NCI-H146 treated with DMSO at 0.1 percent for 48 hours (cell line): ENCODE measurements around the gene HIPK2.

Experiments used
- DNase-seq: peaks from one replicate; lab custom pipeline; 2025; ENCODE audit not compliant: unreplicated experiment; lab: John Stamatoyannopoulos, UW

HIPK2 gene

DNA sequence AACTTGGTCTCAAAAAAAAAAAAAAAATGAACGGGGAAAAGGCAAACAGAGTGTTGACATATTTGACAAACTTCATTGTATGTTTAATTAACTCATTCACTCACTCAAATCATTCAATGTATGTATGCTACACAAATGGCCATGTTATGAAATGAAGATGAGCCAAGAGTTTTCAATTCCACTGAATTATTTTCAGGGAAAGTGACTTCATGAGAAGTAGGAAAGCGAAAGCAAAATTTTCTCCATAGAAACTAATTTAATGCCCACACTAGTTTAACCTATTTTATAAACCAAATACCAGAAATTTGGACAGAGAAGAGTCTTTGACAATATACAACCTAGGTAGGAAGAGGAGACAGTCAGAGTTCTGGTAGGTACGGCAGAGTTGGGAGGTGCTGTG lies 119.5 kb downstream of the HIPK2 start:
- DNase-seq = no peak

DNA sequence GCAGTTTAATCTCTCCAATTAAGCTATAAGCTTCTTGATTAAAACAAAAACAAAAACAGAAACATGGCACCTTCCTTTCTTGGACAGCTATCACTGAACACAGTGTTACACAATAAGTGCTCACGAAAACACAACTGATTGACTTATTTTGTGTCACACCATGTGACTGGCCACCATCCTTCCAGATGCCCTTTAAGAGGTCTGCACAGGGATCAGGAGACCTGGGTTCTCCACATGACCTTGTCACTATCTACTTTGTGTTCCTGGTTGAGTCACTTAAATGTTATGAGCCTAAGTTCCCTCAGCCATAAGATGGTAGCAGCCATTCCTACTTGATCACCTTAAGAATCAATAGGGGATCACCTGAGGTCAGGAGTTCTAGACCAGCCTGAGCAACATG lies 120.1 kb downstream of the HIPK2 start:
- DNase-seq = no peak

DNA sequence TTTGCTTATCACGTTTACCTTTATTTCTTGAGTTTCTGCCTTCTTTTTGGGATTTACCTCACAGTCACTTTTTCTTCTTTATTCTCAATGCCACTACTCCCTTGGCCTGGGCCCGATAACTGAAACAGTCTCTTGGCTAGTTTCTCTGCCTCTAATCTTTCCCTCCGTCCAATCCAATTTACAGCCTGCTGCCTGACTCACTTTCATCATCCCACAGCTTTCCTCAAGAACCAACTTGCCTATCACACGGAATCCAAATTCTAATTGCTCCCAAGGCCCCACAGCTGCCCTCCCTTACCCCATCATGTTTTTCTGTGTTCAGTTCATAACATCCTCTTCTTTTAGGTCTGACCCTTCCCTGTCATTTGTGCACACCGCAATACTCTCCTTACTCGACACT lies 121.4 kb downstream of the HIPK2 start:
- no peak for DNase-seq

DNA sequence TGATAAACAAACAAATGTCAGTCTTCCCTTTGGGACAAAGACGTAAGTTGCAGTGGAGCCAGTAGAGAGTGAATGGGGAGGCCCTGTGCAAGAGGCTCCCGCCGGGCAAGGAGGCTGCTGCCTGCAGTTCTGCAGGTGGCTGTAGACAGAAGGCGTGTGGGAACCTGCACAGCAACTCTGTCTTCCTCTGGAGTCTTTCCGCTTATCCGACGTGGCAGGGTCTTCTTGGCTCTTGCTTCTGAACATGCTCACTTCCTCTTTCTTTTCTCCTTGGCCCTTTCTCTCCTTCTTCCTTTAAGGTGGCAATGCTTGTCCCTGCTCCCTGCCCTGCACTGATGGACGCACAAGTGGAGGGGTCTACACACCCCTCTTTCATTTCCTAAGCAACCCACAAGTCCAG lies 122.5 kb downstream of the HIPK2 start:
- no peak for DNase-seq

DNA sequence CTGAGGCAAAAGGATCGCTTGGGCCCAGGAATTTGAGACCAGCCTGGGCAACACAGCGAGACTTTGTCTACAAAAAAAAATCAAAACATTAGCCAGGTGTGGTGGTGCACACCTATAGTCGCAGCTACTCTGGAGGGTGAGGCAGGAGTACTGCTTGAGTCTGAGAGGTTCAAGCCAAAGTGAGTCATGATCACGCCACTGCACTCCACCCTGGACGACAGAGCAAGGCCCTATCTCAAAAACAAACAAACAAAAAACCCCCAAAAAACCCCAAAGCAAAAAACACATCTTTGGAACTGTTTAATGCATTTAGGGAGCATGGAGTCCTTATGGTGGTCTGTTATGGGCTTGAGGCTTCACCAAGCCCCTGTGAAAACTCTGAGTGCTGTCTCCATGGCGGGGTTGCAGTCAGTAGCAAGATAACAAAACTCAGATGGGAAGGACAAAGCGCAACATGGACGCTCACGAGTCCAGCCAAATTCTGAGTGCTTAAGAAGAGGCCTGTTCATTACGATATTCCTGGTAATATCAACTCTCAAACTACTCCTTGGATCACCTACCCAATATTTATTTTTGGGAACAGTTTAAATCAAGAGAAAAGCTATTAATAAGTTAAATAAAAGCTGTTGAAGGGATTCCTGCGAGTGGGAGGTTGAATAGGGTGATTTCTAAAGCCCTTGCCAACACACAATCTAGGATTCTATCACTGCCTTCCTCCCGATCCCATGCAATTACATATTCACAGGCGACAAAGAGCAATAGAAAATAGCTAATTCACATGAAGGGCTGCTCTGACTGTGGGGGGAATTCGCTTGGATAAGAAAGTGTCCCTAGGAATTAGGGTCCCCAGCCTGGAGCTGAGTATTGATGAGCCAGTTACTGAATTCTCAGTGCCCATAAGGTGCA lies 123.3 kb downstream of the HIPK2 start:
- no peak for DNase-seq

DNA sequence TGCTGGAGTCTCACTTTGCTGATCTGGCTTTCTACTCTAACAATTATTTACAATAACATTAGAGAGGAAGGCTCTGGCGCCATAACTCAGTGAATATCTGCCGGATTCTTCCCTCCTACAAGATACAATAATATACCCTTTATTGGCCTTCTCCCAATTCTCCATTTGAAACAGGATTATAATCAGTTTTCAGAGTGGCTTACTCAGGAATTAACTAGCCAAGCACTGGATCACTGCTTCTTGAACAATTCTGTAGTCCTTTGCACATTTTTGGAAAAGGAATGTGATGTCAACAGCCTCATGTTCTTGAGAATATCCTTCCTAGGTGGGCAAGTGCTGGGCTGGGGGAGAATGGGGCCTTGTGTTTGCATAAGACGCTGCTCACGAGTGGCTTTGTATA lies 125.9 kb downstream of the HIPK2 start:
- no peak for DNase-seq

DNA sequence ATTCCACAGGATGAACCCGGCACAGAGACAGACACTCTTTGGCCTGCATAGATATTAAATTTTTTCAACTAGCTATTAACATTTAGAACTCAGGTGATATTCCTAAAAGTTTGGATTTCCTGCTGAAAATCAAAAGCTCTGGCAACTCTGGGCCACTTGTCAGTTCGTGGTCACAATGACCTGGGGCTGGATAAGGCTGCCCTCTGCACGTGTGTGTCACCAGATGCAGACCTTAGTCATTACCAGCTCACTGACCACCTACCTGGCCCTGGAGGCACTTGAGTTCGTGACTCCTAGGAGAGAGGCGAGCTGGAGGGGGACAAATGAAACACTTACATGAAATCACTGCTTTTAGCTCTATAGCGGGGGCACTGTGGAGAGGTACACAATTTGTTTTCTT lies 126.5 kb downstream of the HIPK2 start:
- no peak for DNase-seq

DNA sequence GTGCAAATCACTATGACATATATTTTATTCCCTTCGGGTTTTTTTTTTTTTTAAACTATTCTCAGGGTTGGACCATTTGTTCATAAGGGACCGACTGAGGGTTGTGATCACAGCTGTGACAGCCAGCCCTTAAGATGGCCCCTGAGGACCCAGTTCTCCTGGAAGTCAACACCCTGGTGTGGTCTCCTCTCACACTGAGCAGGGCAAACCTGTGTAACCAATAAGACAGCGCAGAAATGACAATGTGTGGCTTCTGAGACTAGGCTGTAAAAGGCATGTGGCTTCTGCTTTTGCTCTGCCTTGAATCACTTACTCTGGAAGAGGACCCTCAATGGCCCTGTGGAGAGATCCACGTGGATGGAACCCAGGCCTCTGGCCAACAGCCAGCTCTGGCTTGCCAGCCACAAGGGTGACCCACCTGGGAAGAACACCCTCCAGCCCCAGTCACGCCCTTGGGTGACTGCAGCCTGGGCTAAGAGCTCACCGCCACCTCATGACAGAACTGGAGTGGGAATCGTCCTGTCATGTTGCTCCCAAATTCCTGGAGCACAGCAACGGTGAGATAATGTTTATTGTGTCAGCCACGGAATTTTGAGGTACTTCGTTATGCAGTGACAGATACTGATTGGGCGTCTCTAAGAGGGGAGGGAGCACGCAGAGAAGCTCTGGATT lies 127.2 kb downstream of the HIPK2 start:
- no peak for DNase-seq

DNA sequence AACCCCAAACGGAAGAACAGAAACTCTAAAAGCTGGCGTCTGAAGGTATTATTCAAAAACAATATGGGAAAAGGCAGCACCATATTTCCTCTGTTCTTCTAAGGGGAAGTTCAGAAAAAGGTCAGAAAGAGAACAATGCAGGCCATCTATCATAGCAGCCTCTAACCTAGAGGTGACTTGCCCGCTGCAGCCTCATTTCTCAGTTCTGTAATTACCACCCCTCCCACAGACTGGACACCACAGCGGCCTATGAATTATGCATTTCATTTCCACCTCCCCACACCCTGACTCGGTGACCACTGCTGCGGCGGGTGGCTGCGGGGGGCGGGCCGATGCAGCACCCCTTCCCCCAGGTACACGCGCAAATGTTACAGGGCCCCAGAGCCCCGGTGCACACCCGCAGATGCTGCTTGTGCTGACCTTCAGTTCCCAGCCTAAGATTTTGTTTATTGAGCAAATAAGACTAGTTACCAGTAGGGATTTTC lies 128.8 kb downstream of the HIPK2 start:
- peak; percentile 42 for DNase-seq

DNA sequence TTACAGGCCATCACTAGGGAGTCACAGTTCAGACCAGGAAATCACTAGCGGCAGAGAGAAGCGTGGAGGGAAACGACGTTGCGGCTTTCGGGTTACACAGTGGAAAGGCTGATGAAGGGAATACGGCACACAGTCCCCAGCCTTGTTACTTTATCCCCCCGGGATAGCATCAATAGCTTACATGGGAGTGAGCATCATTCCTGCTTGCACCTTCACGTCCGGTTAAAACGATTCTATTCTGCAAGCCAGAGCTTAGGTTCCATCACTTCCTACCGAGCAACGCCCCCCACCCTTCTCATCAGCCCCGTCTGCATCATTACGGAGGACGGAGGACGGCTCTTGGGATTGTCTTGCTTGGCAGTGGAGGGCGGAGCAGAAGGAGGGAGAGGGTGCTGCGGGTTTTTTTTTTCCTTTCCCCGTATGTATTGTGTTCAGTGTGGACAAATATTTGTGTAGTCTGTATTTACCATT lies 129.4 kb downstream of the HIPK2 start:
- peak; percentile 38 for DNase-seq

DNA sequence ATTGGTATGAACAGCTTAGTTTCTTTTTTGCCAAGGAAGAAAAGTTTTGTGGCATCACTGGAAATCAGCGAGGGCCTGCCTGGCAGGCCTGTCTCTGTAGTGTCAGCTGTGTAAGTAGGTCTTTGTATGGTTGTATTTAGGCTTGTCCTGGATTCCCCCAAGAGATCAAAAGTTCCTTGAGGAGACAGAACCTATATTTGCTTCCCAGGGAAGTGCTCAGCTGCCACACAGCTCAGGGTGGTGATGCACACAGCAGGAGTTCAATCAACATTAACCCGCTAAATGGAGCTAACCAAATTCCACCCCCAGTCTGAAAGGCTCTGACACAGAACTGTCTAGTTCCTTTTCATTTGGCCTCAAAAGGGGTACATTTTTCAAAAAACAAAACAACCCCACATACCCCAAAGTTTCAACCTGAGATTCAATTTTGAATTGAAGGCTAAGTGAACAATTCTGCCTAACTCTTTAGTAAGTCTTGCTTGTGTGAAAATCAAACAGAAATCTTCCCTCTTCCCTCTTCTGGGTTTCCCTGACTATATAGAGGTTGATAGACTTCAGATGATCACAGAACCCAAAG lies 129.9 kb downstream of the HIPK2 start:
- DNase-seq = no peak

DNA sequence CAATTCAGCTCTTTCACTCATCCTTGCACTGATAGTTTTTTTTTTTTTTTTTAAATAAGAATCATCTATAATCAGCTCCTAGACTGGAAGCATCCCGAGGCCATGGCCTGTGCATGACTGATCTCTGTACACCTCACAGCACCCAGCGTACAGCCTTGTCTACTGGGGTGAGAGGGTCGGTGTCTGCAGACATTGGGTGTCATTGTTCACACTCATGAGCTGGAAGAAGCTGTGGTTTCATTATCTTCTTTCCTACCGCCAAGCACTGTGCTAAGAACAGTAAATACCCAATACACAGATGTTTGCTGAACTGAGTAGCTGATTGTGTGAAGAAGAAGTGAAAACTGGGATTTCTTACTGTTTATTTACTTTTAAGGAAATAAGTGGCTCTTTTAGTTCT lies 130.7 kb downstream of the HIPK2 start:
- no peak for DNase-seq

DNA sequence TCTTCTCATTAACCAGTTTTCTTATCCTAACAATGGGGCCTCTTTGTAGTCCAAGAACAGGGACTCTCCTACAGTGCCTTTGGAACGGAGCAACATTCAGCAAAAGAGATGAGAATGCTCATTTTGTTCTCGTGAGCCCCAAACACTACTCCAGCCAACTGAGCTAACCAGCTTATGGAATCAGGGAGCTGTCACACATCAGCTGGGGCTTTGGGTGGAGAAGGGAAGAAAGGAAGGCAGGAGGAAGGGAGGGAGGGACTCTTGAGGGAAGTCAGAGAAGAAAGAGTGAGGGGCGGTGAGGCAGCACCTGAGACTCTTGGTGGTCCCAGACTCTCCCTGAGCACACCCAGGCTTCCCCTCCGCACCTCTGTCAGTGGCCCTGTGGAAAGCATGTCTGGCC lies 131.2 kb downstream of the HIPK2 start:
- no peak for DNase-seq

DNA sequence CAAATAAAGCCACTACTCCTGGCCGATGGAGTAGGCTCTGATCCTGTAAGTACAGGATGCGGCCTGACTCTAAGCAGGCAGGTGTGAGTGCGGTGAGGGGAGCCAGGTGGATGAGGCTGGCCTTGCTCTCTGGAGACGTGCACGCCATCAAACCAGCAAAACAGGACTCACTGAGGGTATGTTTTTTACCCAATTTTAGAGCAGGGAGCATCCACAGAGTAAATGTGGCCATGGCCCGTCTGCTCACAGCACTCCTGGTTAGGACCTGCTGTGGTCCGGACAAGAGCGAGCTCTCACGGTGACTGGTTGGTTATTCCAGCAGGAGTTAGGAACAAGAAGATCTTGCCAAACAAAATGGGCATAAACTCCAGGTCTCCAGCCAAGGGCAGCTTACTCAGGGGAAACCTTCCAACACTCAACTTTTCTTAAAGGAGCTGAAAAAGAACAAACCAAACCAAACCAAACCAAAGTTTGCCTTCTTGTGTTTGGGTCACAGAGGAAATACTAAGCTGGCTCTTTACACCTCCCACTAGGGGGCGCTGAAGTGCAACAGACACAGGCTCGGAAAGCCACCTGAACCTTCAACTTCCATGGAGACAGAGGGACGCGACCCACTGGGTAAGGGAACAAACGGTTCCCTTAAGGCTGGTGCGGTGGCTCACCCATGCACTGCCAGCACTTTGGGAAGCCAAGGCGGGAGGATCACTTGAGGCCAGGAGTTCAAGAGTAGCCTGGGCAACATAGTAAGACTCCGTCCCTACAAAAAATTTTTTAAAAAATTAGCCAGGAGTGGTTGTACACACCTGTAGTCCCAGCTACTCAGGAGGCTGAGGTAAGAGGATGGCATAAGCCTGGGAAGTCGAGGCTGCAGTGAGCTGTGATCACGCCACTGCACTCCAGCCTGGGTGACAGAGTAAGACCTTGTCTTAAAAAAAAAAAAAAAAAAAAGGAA lies 131.9 kb downstream of the HIPK2 start:
- DNase-seq = peak; percentile 58

DNA sequence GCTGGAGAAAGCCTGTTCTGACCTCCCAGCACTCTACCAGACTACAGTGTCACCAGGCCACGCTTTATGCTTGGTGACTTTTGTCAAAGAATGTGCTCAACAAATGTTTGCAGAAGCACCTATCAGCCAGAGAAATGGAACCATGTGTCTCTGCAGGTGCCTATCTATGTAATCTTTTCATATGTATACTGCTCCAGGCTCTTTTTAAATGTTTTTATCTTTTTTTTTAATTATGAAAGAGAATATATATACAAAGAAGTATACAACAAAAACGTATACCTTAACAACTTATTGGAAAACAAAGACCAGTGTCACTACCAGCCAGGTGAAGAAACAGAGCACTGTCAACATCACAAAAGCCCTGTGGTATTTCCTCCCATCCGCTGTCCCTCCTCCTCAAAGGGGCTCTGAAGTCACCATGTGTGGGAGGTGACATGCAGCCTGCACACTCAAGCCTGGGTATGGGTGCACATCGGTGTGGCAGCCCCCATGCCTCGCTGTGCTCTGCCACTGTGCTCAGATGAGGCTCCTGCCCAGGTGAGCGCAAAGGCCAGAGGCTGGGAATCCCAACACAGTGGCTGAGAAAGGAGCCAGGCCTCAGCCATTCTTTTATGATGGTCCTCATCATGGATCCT lies 133.7 kb downstream of the HIPK2 start:
- no peak for DNase-seq

DNA sequence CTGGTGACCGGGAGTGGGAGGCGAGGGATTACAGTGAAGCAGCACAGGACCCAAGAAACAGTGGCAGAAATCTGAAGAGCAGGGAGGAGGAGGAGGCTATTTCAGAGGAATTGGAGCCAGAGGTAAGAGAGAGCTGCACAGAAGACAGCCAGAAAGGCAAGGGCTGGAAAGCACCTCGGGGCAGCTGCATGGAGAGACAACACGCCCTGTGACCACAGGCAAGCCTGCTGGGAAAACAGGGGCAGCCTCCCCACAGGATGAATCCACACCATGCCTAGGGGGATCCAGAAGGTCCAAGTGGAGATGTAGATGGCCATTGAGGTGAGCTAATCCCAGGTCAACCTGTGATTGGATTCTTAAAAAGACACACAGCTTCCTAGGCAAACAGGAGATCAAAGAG lies 135.5 kb downstream of the HIPK2 start:
- no peak for DNase-seq

DNA sequence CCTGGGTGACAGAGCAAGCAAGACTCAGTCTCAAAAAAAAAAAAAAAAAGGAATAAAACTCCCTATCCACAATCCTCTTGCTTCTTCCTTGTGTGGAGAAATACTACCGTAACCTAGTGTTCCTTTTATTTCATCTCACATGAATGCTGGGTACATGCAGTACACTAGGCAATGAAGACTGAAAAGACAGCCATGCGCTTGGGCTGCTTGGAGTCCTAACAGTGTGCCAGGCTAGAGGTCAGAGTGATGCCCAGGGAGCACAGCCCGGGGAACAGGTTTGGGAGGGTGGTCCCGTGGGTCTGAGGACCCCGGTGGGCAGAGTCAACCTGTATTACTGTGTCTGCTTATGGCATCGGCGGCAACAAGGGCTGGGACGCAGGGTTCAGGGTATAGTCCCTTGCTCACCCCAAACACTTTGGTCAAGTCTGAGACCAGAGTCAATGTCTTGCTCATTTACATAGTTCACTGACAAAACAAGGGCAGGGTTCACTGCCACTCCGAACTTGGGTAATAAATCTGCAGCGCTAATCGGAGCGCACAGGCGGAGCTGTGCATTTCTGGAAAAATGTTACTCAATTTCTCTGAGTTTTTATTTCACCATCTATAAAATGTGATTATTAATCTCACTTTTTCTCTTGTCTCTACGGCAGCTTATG lies 136.3 kb downstream of the HIPK2 start:
- no peak for DNase-seq

DNA sequence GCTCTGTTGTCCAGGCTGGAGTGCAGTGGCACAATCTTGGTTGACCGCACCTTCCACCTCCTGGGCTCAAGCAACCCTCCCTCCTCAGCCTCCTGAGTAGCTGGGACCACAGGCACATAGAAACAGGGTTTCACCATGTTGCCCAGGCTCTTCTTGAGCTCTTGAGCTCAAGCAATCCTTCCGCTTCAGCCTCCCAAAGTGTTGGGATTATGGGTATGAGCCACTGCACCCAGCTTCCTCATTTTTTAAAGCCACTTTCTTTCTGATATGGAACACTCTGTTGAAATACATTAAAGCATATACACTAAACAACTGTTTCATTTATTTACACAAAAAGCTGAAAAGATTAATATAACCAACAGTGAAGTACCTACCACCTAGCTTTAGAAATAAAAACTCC lies 137.1 kb downstream of the HIPK2 start:
- no peak for DNase-seq

DNA sequence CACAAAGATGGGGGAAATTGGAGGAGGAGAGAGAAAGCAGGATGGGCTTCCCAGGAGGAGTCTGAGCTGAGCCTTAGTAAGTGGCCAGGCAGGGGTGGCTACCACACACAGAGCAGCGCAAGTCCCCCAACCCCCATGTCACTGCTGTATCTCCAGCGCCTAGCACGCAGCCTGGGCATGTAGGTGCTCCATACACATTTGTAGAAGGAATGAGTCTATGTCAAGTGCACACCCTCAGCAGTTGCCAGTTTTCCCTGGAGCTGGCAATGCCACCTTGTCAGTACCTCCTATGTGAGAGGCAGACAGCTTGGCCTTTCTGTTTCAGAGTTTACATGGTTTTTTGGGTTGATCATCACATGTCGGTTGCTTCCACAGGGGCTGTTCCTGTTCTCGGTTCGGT lies 138.2 kb downstream of the HIPK2 start:
- DNase-seq = no peak
